NB4 (cell line): ENCODE results near the gene ACP1.

ENCODE experiments used
- MYC ChIP-seq: IDR thresholded peaks from 2 replicates; pipeline ENCODE4 v1.6.1; 2011; ENCODE audit warnings: low read depth, low read length
- TF ChIP-seq, protein P1 (sequence below): IDR thresholded peaks from one replicate; pipeline ENCODE4 v1.5.1; 2012; ENCODE audit warnings: low read depth, low read length
- TF ChIP-seq, protein P2 (sequence below): IDR thresholded peaks from 2 replicates; pipeline ENCODE4 v1.6.1; 2011; ENCODE audit warnings: low read depth, low read length

DNA sequence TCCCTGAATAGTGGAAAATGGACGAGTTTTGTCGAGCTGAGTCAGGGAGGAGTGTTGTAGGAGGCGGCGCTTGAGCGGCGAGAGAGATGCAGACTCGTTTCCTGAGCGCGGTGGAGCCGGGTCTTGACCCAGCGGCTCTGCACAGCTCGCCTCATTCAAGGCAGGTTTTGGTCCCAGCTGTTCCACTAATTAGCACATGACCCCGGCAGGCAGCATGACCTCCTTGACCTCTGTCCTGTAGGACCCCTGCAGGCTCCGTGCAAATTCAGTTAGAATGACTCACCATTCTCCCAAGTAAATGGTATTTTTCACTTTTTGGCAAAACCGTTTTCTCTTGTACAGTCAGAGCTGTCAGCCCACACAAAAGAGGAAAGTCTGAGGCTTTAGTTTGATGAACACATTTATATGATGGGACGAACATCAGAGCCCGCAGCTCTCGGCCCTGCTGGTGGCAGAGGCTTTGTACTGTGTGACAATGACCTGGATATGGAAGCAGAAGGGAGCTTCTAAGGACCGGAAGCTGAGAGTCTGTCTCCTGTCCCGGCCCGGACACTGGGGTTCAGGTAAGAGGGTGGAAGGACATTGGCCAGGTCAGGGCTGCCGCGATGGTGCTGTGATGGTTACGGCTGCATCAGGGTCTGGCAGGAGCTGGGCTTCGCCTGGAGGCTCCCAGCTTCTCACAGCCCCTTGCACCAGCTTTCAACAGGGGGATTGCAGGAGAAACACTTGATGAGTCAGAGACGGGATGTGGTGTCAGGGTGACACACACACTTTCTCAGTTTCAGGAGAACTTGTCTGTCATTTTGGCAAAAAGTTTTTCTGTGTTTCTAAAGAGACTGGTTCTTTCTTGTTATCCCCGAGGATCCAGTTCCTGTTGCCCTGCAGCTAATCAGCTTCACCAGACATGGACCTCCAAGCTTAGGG lies 53.0 kb downstream of the ACP1 start:
- TF ChIP-seq, protein P1, sequence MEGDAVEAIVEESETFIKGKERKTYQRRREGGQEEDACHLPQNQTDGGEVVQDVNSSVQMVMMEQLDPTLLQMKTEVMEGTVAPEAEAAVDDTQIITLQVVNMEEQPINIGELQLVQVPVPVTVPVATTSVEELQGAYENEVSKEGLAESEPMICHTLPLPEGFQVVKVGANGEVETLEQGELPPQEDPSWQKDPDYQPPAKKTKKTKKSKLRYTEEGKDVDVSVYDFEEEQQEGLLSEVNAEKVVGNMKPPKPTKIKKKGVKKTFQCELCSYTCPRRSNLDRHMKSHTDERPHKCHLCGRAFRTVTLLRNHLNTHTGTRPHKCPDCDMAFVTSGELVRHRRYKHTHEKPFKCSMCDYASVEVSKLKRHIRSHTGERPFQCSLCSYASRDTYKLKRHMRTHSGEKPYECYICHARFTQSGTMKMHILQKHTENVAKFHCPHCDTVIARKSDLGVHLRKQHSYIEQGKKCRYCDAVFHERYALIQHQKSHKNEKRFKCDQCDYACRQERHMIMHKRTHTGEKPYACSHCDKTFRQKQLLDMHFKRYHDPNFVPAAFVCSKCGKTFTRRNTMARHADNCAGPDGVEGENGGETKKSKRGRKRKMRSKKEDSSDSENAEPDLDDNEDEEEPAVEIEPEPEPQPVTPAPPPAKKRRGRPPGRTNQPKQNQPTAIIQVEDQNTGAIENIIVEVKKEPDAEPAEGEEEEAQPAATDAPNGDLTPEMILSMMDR = no peak
- TF ChIP-seq MYC = peak; percentile 32; the same call in 1 of the 2 replicates
- TF ChIP-seq, protein P2, sequence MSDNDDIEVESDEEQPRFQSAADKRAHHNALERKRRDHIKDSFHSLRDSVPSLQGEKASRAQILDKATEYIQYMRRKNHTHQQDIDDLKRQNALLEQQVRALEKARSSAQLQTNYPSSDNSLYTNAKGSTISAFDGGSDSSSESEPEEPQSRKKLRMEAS = peak; percentile 23
